VCaP (cell line): ENCODE measurements around the gene RNF115.
"Not testable (repeated sequence)": the region's sequence is repeated elsewhere in the genome, so short reads cannot be mapped to it uniquely, and the experiment has no call there.

Experiments
- H3K27ac ChIP-seq: fragments of 450-650 bp; 2 replicates; pipeline ENCODE4 v1.5.1; 2017
- TF ChIP-seq, protein P1 (sequence below): fragments of 450-650 bp; conservative IDR thresholded peaks from 2 replicates; pipeline ENCODE4 v1.5.1; 2017; ENCODE audit warnings: mild to moderate bottlenecking, moderate library complexity

The RNF115 gene

DNA sequence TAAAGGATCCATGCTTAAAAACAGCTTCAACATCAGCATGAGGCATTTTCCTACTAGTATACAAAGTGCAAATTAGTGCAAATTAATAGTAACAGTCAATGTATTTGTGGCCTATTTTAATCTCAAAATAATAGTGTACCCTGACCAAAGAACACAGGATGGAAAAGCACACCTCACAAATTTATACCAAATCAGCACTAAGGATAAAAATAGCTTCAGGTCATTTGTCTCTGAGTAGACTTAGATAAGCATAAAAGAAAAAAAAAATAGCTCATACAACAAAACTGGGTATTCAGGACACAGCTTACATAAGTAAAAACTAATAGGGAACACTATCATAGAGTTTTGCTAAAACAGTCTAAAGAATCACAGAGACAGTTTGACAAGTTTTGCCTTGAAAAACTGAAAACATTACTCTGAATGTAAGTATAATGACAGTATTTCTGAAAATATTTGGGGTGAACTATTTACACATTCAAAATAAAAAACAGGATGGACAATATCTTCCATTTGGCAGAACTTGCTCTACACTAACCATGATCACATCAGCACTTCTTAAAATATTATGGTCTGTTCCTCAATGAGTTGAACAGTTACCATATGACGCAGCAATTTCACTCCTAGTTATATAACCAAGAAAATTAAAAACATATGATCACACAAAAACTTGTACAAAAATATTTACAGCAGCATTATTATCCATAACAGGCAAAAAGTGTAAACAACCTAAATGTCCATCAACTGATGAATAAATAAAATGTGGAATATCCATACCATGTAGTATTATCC, 46.3 kb downstream of the RNF115 start:
- TF ChIP-seq, protein P1, sequence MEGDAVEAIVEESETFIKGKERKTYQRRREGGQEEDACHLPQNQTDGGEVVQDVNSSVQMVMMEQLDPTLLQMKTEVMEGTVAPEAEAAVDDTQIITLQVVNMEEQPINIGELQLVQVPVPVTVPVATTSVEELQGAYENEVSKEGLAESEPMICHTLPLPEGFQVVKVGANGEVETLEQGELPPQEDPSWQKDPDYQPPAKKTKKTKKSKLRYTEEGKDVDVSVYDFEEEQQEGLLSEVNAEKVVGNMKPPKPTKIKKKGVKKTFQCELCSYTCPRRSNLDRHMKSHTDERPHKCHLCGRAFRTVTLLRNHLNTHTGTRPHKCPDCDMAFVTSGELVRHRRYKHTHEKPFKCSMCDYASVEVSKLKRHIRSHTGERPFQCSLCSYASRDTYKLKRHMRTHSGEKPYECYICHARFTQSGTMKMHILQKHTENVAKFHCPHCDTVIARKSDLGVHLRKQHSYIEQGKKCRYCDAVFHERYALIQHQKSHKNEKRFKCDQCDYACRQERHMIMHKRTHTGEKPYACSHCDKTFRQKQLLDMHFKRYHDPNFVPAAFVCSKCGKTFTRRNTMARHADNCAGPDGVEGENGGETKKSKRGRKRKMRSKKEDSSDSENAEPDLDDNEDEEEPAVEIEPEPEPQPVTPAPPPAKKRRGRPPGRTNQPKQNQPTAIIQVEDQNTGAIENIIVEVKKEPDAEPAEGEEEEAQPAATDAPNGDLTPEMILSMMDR = no peak
- no peak overlapping the region for H3K27ac ChIP-seq

- TF ChIP-seq, protein P1 = no peak
- no peak overlapping the region for H3K27ac ChIP-seq
Observed at GRCh38 chr1:145773423-145773822, 50.5 kb downstream of the RNF115 start.

DNA sequence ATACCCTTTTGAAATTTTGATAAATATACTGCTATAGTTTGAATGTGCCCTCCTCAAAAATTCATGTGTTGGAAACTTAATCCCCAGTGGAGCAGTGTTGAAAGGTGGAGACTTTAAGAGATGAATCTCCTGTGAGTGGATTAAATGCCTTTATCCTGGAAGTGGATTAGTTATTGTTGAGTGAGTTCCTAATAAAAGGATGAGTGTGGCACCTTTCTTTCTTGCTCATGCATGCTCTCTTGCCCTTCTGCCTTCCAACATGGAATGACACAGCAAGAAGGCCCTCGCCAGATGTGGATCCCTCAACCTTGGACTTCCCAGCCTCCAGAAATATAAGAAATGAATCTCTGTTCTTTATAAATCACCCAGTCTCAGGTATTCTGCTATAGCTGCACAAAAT, 52.8 kb downstream of the RNF115 start:
- no peak overlapping the region for H3K27ac ChIP-seq
- TF ChIP-seq, protein P1 = no peak

DNA sequence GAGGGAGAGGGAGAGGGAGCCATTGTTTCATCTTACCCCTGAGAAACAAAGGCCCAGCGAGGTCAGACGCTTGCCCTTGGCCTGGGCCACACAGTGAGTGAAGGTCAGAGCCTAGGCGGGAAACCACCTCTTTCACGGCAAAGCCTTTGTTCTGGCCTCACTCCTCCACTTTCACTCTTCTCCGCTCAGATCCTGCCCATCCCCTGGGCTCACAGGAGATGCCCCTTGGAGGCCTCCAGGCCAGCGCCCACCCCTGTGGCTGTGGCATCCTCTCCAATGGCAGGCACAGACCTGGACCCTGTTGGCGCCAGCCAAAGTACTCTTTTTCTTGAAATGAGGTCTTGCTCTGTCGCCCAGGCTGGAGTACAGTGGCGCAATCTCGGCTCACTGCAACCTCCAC, 55.9 kb downstream of the RNF115 start:
- not testable (repeated sequence) for H3K27ac ChIP-seq

DNA sequence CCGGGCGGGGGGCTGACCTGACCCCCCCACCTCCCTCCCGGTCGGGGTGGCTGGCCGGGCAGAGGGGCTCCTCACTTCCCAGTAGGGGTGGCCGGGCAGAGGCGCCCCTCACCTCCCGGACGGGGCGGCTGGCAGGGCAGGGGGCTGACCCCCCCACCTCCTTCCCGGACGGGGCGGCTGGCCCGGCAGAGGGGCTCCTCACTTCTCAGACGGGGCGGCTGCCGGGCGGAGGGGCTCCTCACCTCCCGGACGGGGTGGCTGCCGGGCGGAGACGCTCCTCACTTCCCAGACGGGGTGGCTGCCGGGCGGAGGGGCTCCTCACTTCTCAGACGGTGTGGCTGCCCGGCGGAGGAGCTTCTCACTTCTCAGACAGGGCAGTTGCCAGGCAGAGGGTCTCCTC, 57.0 kb downstream of the RNF115 start:
- H3K27ac ChIP-seq = not testable (repeated sequence)

DNA sequence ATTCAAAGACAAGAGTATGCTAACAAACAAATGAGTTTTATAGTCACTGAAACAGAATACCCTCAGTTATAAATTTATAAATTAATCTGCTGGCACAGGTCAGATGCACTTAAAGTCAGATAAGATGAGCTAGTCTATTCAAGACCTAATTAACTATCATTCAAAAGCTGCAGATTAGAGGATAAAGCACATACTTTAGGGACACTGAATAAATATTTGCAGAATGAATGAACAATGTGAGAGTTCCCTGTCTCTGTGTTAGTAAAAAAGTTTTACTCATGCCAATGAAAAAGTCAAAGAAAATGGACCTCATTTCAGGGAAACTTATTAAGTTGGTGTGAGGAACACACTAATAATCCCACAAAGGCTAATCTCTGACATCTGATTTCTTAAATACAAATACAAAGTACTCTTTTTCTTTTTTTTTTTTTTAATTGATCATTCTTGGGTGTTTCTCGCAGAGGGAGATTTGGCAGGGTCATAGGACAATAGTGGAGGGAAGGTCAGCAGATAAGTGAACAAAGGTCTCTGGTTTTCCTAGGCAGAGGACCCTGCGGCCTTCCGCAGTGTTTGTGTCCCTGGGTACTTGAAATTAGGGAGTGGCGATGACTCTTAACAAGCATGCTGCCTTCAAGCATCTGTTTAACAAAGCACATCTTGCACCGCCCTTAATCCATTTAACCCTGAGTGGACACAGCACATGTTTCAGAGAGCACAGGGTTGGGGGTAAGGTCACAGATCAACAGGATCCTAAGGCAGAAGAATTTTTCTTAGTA, 58.1 kb downstream of the RNF115 start:
- H3K27ac ChIP-seq = peak overlapping the region; percentile 65

GRCh38 chr1:145765127-145765526, 58.8 kb downstream of the RNF115 start:
- H3K27ac ChIP-seq = peak overlapping the region; percentile 65

DNA sequence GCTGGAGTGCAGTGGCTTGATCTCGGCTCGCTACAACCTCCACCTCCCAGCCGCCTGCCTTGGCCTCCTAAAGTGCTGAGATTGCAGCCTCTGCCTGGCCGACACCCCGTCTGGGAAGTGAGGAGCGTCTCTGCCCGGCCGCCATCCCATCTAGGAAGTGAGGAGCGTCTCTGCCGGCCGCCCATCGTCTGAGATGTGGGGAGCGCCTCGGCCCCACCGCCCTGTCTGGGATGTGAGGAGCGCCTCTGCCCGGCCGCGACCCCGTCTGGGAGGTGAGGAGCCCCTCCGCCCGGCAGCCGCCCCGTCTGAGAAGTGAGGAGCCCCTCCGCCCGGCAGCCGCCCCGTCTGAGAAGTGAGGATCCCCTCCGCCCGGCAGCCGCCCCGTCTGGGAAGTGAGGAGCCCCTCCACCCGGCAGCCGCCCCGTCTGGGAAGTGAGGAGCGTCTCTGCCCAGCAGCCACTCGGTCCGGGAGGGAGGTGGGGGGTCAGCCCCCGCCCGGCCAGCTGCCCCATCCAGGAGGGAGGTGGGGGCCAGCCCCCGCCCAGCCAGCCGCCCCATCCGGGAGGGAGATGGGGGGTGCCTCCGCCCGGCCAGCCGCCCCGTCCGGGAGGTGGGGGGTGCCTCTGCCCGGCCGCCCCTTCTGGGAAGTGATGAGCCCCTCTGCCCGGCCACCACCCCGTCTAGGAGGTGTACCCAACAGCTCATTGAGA, 59.5 kb downstream of the RNF115 start:
- H3K27ac ChIP-seq = peak overlapping the region; percentile 65

GRCh38 chr1:145762001-145762400, 61.9 kb downstream of the RNF115 start:
- H3K27ac ChIP-seq = not testable (repeated sequence)

DNA sequence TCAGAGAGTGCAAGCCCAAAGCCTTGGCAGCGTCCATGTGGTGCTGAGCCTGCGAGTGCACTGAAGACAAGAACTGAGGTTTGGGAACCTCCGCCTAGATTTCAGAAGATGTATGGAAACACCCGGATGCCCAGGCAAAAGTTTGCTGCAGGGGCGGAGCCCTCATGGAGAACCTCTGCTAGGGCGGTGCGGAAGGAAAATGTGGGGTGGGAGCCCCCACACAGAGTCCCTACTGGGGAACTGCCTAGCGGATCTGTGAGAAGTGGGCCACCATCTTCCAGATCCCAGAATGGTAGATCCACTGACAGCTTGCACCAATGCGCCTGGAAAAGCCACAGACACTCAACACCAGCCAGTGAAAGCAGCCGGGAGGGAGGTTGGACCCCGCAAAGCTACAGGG, 62.4 kb downstream of the RNF115 start:
- not testable (repeated sequence) for H3K27ac ChIP-seq

- not testable (repeated sequence) for H3K27ac ChIP-seq
Observed at GRCh38 chr1:145760395-145760949, 63.4 kb downstream of the RNF115 start.

- H3K27ac ChIP-seq = no peak overlapping the region
- TF ChIP-seq, protein P1 = no peak
Observed at GRCh38 chr1:145759721-145760120, 64.2 kb downstream of the RNF115 start.
